HepG2 (cell line): ENCODE measurements around the gene TMC2. TPM values are rescaled to one million over a fixed set of nuclear protein-coding genes. Genes with fewer than 3 reads are reported as not detected.

Experiments used
- CHCHD3 ChIP-seq: sonication (generic); formaldehyde crosslinking; IDR thresholded peaks from 2 replicates; pipeline ENCODE4 v1.8.0; 2022; ENCODE audit warnings: mild to moderate bottlenecking, missing genetic modification reagents, moderate library complexity
- EHMT2 ChIP-seq: fragments of 200-600 bp; sonication (generic); IDR thresholded peaks from 2 replicates; pipeline ENCODE4 v1.7.0; 2017; ENCODE audit warnings: antibody characterized with exemption, low read depth, low read length, borderline replicate concordance
- GTF3A ChIP-seq: sonication (generic); formaldehyde crosslinking; conservative IDR thresholded peaks from 2 replicates; pipeline ENCODE4 v1.4.0; 2020; ENCODE audit warnings: mild to moderate bottlenecking, missing genetic modification reagents
- MIER3 ChIP-seq: IDR thresholded peaks from 2 replicates; pipeline ENCODE4 v1.6.1; 2016; ENCODE audit warnings: missing compliant biosample characterization, borderline replicate concordance
- NCOA2 ChIP-seq: sonication (generic); formaldehyde crosslinking; IDR thresholded peaks from 2 replicates; pipeline ENCODE4 v1.8.0; 2022; ENCODE audit warnings: inconsistent platforms
- STAG1 ChIP-seq: sonication (generic); formaldehyde crosslinking; IDR thresholded peaks from 2 replicates; pipeline ENCODE4 v1.4.0; 2020; ENCODE audit warnings: missing genetic modification reagents
- TEAD3 ChIP-seq: optimal IDR thresholded peaks from 2 replicates; pipeline ENCODE3; 2016; ENCODE audit warnings: borderline replicate concordance
- ZBTB43 ChIP-seq: sonication (generic); formaldehyde crosslinking; conservative IDR thresholded peaks from 2 replicates; pipeline ENCODE4 v1.4.0; 2020; ENCODE audit warnings: missing genetic modification reagents
- ZNF230 ChIP-seq: sonication (generic); formaldehyde crosslinking; IDR thresholded peaks from 2 replicates; pipeline ENCODE4 v1.4.0; 2020; ENCODE audit warnings: mild to moderate bottlenecking, missing genetic modification reagents
- ZNF430 ChIP-seq: sonication (generic); formaldehyde crosslinking; IDR thresholded peaks from 2 replicates; pipeline ENCODE4 v1.9.0; 2021; ENCODE audit warnings: mild to moderate bottlenecking, missing genetic modification reagents
- ZNF549 ChIP-seq: sonication (generic); formaldehyde crosslinking; IDR thresholded peaks from 2 replicates; pipeline ENCODE4 v1.5.0; 2020; ENCODE audit warnings: missing genetic modification reagents
- polyA plus RNA-seq, 8 experiments: library from polyadenylated mRNA; depleted of rRNA in 3 of 8; stranded (reverse) in 7 of 8; unstranded in 1 of 8; fragments of >200 nt; fragmentation: Illumina TruSeq in 4 of 8; extraction: Trizol in 4 of 8; gene quantifications; 2 replicates each; pipeline versions ENCODE4 v1.2.1 to v1.2.3, GENCODE V29; 2011 to 2016; ENCODE audit warnings: low read depth in 4 of 8, missing spikeins in 1 of 8, mixed read lengths in 1 of 8; ENCODE audit not compliant: insufficient read depth in 1 of 8
- total RNA-seq, 5 experiments: library from RNA; depleted of rRNA; stranded (reverse); fragments of >200 nt; fragmentation: Illumina TruSeq; extraction: Trizol; gene quantifications; 2 replicates each; pipeline ENCODE4 v1.2.3, GENCODE V29; 2016; ENCODE audit warnings: low read depth in 1 of 5
- TF ChIP-seq, protein P1 (sequence below): sonication (generic); formaldehyde crosslinking; IDR thresholded peaks from 2 replicates; pipeline ENCODE4 v1.5.0; 2020; ENCODE audit warnings: mild to moderate bottlenecking, missing genetic modification reagents, borderline replicate concordance
- TF ChIP-seq, protein P2 (sequence below): sonication (generic); formaldehyde crosslinking; IDR thresholded peaks from 2 replicates; pipeline ENCODE4 v1.4.0; 2020; ENCODE audit warnings: missing genetic modification reagents, mild to moderate bottlenecking, borderline replicate concordance
- TF ChIP-seq, protein P3 (sequence below): sonication (generic); formaldehyde crosslinking; IDR thresholded peaks from 2 replicates; pipeline ENCODE4 v1.8.0; 2022; ENCODE audit warnings: mild to moderate bottlenecking, missing genetic modification reagents

TMC2 gene
- total and polyA plus RNA-seq, 2 of the 13 experiments (the other 11 are each of a cell fraction or from before 2014, with no cell fraction given), result not detected

- peak; percentile 82; the same call in 1 of the 2 replicates for TF ChIP-seq ZBTB43 (CRISPR knock-in tag)
- peak; percentile 11 for TF ChIP-seq ZNF430 (CRISPR knock-in tag)
- TF ChIP-seq CHCHD3 (CRISPR knock-in tag), result peak; percentile 84; the same call in 1 of the 2 replicates
- TF ChIP-seq, protein P1, sequence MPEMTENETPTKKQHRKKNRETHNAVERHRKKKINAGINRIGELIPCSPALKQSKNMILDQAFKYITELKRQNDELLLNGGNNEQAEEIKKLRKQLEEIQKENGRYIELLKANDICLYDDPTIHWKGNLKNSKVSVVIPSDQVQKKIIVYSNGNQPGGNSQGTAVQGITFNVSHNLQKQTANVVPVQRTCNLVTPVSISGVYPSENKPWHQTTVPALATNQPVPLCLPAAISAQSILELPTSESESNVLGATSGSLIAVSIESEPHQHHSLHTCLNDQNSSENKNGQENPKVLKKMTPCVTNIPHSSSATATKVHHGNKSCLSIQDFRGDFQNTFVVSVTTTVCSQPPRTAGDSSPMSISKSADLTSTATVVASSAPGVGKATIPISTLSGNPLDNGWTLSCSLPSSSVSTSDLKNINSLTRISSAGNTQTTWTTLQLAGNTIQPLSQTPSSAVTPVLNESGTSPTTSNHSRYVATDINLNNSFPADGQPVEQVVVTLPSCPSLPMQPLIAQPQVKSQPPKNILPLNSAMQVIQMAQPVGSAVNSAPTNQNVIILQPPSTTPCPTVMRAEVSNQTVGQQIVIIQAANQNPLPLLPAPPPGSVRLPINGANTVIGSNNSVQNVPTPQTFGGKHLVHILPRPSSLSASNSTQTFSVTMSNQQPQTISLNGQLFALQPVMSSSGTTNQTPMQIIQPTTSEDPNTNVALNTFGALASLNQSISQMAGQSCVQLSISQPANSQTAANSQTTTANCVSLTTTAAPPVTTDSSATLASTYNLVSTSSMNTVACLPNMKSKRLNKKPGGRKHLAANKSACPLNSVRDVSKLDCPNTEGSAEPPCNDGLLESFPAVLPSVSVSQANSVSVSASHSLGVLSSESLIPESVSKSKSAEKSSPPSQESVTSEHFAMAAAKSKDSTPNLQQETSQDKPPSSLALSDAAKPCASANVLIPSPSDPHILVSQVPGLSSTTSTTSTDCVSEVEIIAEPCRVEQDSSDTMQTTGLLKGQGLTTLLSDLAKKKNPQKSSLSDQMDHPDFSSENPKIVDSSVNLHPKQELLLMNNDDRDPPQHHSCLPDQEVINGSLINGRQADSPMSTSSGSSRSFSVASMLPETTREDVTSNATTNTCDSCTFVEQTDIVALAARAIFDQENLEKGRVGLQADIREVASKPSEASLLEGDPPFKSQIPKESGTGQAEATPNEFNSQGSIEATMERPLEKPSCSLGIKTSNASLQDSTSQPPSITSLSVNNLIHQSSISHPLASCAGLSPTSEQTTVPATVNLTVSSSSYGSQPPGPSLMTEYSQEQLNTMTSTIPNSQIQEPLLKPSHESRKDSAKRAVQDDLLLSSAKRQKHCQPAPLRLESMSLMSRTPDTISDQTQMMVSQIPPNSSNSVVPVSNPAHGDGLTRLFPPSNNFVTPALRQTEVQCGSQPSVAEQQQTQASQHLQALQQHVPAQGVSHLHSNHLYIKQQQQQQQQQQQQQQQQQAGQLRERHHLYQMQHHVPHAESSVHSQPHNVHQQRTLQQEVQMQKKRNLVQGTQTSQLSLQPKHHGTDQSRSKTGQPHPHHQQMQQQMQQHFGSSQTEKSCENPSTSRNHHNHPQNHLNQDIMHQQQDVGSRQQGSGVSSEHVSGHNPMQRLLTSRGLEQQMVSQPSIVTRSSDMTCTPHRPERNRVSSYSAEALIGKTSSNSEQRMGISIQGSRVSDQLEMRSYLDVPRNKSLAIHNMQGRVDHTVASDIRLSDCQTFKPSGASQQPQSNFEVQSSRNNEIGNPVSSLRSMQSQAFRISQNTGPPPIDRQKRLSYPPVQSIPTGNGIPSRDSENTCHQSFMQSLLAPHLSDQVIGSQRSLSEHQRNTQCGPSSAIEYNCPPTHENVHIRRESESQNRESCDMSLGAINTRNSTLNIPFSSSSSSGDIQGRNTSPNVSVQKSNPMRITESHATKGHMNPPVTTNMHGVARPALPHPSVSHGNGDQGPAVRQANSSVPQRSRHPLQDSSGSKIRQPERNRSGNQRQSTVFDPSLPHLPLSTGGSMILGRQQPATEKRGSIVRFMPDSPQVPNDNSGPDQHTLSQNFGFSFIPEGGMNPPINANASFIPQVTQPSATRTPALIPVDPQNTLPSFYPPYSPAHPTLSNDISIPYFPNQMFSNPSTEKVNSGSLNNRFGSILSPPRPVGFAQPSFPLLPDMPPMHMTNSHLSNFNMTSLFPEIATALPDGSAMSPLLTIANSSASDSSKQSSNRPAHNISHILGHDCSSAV, result 0 out of 2 replicates have a peak, but pooled peaks have one; percentile 72
- no peak for TF ChIP-seq STAG1 (CRISPR knock-in tag)
- TF ChIP-seq GTF3A, result peak; percentile 96
- no peak for TF ChIP-seq TEAD3 (CRISPR knock-in tag)
- TF ChIP-seq EHMT2, result no peak
- peak; percentile 75; the same call in 1 of the 2 replicates for TF ChIP-seq ZNF549
- TF ChIP-seq, protein P2, sequence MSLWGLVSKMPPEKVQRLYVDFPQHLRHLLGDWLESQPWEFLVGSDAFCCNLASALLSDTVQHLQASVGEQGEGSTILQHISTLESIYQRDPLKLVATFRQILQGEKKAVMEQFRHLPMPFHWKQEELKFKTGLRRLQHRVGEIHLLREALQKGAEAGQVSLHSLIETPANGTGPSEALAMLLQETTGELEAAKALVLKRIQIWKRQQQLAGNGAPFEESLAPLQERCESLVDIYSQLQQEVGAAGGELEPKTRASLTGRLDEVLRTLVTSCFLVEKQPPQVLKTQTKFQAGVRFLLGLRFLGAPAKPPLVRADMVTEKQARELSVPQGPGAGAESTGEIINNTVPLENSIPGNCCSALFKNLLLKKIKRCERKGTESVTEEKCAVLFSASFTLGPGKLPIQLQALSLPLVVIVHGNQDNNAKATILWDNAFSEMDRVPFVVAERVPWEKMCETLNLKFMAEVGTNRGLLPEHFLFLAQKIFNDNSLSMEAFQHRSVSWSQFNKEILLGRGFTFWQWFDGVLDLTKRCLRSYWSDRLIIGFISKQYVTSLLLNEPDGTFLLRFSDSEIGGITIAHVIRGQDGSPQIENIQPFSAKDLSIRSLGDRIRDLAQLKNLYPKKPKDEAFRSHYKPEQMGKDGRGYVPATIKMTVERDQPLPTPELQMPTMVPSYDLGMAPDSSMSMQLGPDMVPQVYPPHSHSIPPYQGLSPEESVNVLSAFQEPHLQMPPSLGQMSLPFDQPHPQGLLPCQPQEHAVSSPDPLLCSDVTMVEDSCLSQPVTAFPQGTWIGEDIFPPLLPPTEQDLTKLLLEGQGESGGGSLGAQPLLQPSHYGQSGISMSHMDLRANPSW (CRISPR knock-in tag), result no peak; the same call in 1 of the 2 replicates
- TF ChIP-seq, protein P3, sequence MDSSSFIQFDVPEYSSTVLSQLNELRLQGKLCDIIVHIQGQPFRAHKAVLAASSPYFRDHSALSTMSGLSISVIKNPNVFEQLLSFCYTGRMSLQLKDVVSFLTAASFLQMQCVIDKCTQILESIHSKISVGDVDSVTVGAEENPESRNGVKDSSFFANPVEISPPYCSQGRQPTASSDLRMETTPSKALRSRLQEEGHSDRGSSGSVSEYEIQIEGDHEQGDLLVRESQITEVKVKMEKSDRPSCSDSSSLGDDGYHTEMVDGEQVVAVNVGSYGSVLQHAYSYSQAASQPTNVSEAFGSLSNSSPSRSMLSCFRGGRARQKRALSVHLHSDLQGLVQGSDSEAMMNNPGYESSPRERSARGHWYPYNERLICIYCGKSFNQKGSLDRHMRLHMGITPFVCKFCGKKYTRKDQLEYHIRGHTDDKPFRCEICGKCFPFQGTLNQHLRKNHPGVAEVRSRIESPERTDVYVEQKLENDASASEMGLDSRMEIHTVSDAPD, result no peak
- peak; percentile 20 for TF ChIP-seq NCOA2 (CRISPR knock-in tag)
- TF ChIP-seq ZNF230 (CRISPR knock-in tag), result peak; percentile 17; the same call in 1 of the 2 replicates
- TF ChIP-seq MIER3 (CRISPR knock-in tag), result no peak
Observed at GRCh38 chr20:2651772-2652723, 115.7 kb downstream of the TMC2 start, which contains the start of gene NOP56 (continued).
